Activated CD8-positive, alpha-beta T cell treated with anti-CD3 and anti-CD28 coated beads for 36 hours (primary cell): ENCODE results near the gene SDHA. TPM values are rescaled to one million over a fixed set of nuclear protein-coding genes. Genes with fewer than 3 reads are reported as not detected.
"Not testable (repeated sequence)": the region's sequence is repeated elsewhere in the genome, so short reads cannot be mapped to it uniquely, and the experiment has no call there.

Experiments
- ATAC-seq: fragments of 200-7000 bp; cut with Tn5 transposase; one replicate; pipeline ENCODE4 v1.10.0; 2021; ENCODE audit warnings: mild to moderate bottlenecking, moderate library complexity
- CTCF ChIA-PET: fragments of 350-600 bp; sonication (Branson Sonifier 250); formaldehyde crosslinking; loops from one replicate; lab custom pipeline; 2021; ENCODE audit warnings: antibody characterized with exemption; lab: Charles Lee
- POLR2A ChIA-PET: fragments of 350-600 bp; sonication (Branson Sonifier 250); formaldehyde crosslinking; loops from one replicate; lab custom pipeline; 2021; ENCODE audit warnings: antibody characterized with exemption; lab: Charles Lee
- DNase-seq: peaks from one replicate; pipeline ENCODE4 v3.0.0-alpha.2; 2020
- H3K27ac Mint-ChIP-seq: one replicate; pipeline ENCODE4 v1.8.0; 2021; ENCODE audit warnings: mild to moderate bottlenecking, mixed read lengths
- H3K27me3 Mint-ChIP-seq: one replicate; pipeline ENCODE4 v1.8.0; 2021; ENCODE audit warnings: mixed read lengths
- H3K36me3 Mint-ChIP-seq: one replicate; pipeline ENCODE4 v1.8.0; 2021; ENCODE audit warnings: low read depth, mixed read lengths
- H3K4me1 Mint-ChIP-seq: one replicate; pipeline ENCODE4 v1.8.0; 2021; ENCODE audit warnings: low read depth, mixed read lengths
- H3K4me3 Mint-ChIP-seq: one replicate; pipeline ENCODE4 v1.8.0; 2021; ENCODE audit warnings: mild to moderate bottlenecking, moderate library complexity, mixed read lengths
- H3K9me3 Mint-ChIP-seq: one replicate; pipeline ENCODE4 v1.8.0; 2021; ENCODE audit warnings: mixed read lengths
- CTCF ChIP-seq: fragments of 200-600 bp; IDR thresholded peaks from one replicate; pipeline ENCODE4 v1.8.0; 2022; ENCODE audit warnings: antibody characterized with exemption, mild to moderate bottlenecking
- intact Hi-C: fragments of 100-400 bp; cut with micrococcal nuclease; formaldehyde crosslinking; loops from one replicate; pipeline ENCODE4 v1.10.0; 2022
- total RNA-seq, 2 experiments: library from RNA; stranded (reverse); gene quantifications; one replicate each; pipeline ENCODE4 v1.2.3, GENCODE V29; 2021

The SDHA gene
- total RNA-seq, 2 experiments from 2014 or later, result 141 to 149 TPM

- Mint-ChIP-seq H3K27ac (peak overlapping the region; percentile 25), H3K4me1 (peaks cover 40% of the 10 kb centered on the region), H3K36me3 (peaks cover 12% of the 10 kb centered on the region)
- ATAC-seq, result peak; percentile 15
- POLR2A ChIA-PET, H3K27me3 Mint-ChIP-seq, CTCF ChIA-PET, intact Hi-C loops, H3K9me3 Mint-ChIP-seq, H3K4me3 Mint-ChIP-seq, DNase-seq: not testable (repeated sequence)
Measured at GRCh38 chr5:297448-297847, 79.3 kb downstream of the SDHA start.

- POLR2A ChIA-PET, CTCF ChIA-PET, H3K27me3 Mint-ChIP-seq, H3K4me3 Mint-ChIP-seq, H3K27ac Mint-ChIP-seq, intact Hi-C loops, DNase-seq, H3K9me3 Mint-ChIP-seq, H3K36me3 Mint-ChIP-seq, ATAC-seq: not testable (repeated sequence)
- peaks cover 45% of the 10 kb centered on the region for H3K4me1 Mint-ChIP-seq
Measured at GRCh38 chr5:297991-298736, 80.0 kb downstream of the SDHA start.

- H3K9me3 Mint-ChIP-seq, result no peaks in the 10 kb centered on the region
- intact Hi-C loops, result no loop called here
- H3K36me3 Mint-ChIP-seq, result peaks cover 6% of the 10 kb centered on the region
- no peak overlapping the region for H3K27ac Mint-ChIP-seq
- H3K4me3 Mint-ChIP-seq, result no peak overlapping the region
- H3K27me3 Mint-ChIP-seq, result no peaks in the 10 kb centered on the region
- DNase-seq, result no peak
- TF ChIP-seq CTCF, result no peak
- CTCF ChIA-PET, result no interaction called here
- POLR2A ChIA-PET, result no interaction called here
- no peak for ATAC-seq
- peaks cover 45% of the 10 kb centered on the region for H3K4me1 Mint-ChIP-seq
Measured at GRCh38 chr5:298737-299125, 80.6 kb downstream of the SDHA start.

GRCh38 chr5:299921-300320 lies 81.8 kb downstream of the SDHA start:
- H3K9me3 Mint-ChIP-seq, H3K4me3 Mint-ChIP-seq, POLR2A ChIA-PET, DNase-seq, H3K27me3 Mint-ChIP-seq, CTCF ChIA-PET, ATAC-seq, intact Hi-C loops, H3K36me3 Mint-ChIP-seq, H3K27ac Mint-ChIP-seq: not testable (repeated sequence)
- H3K4me1 Mint-ChIP-seq, result peaks cover 39% of the 10 kb centered on the region

- peaks cover 38% of the 10 kb centered on the region for H3K4me1 Mint-ChIP-seq
- POLR2A ChIA-PET, H3K27me3 Mint-ChIP-seq, H3K9me3 Mint-ChIP-seq, DNase-seq, H3K36me3 Mint-ChIP-seq, H3K4me3 Mint-ChIP-seq, H3K27ac Mint-ChIP-seq, intact Hi-C loops, ATAC-seq, CTCF ChIA-PET: not testable (repeated sequence)
Measured at GRCh38 chr5:300691-301435, 82.7 kb downstream of the SDHA start.

GRCh38 chr5:302416-302815 lies 84.3 kb downstream of the SDHA start:
- H3K4me1 Mint-ChIP-seq, result peaks cover 23% of the 10 kb centered on the region
- ATAC-seq, H3K9me3 Mint-ChIP-seq, DNase-seq, H3K4me3 Mint-ChIP-seq, POLR2A ChIA-PET, H3K27me3 Mint-ChIP-seq, H3K27ac Mint-ChIP-seq, CTCF ChIA-PET, intact Hi-C loops: not testable (repeated sequence)
- peaks cover 14% of the 10 kb centered on the region for H3K36me3 Mint-ChIP-seq

- no peak for TF ChIP-seq CTCF
- H3K36me3 Mint-ChIP-seq, result peaks cover 15% of the 10 kb centered on the region
Measured at GRCh38 chr5:302966-303365, 84.8 kb downstream of the SDHA start.

GRCh38 chr5:303741-304140 lies 85.6 kb downstream of the SDHA start:
- Mint-ChIP-seq H3K4me1 (peaks cover 20% of the 10 kb centered on the region), H3K36me3 (peaks cover 15% of the 10 kb centered on the region)
- H3K4me3 Mint-ChIP-seq, H3K27me3 Mint-ChIP-seq, POLR2A ChIA-PET, H3K9me3 Mint-ChIP-seq, H3K27ac Mint-ChIP-seq, ATAC-seq, CTCF ChIA-PET, intact Hi-C loops, DNase-seq: not testable (repeated sequence)

More at GRCh38 chr5:302966-303365, 84.8 kb downstream of the SDHA start:
- Mint-ChIP-seq H3K27me3 (no peaks in the 10 kb centered on the region), H3K4me3 (no peak overlapping the region), H3K9me3 (no peaks in the 10 kb centered on the region), H3K27ac (no peak overlapping the region), H3K4me1 (peaks cover 20% of the 10 kb centered on the region)
- intact Hi-C loops, result no loop called here
- no peak for DNase-seq
- ChIA-PET POLR2A (no interaction called here), CTCF (no interaction called here)
- no peak for ATAC-seq
